Naive thymus-derived CD4-positive, alpha-beta T cell (primary cell): ENCODE results near the gene GNG14. TPM values are rescaled to one million over a fixed set of nuclear protein-coding genes. Genes with fewer than 3 reads are reported as not detected.
"Not testable (repeated sequence)": the region's sequence is repeated elsewhere in the genome, so short reads cannot be mapped to it uniquely, and the experiment has no call there.

Experiments
- ATAC-seq: fragments of 150-1000 bp; cut with Tn5 transposase; 2 replicates; pipeline ENCODE4 v1.10.0; 2021; ENCODE audit warnings: mild to moderate bottlenecking, moderate library complexity
- CTCF ChIA-PET: fragments of 350-600 bp; sonication (Branson Sonifier 250); formaldehyde crosslinking; loops from one replicate; lab custom pipeline; 2021; ENCODE audit warnings: antibody characterized with exemption; lab: Charles Lee
- POLR2A ChIA-PET: fragments of 350-600 bp; sonication (Branson Sonifier 250); formaldehyde crosslinking; loops from one replicate; lab custom pipeline; 2021; ENCODE audit warnings: antibody characterized with exemption, inconsistent platforms; lab: Charles Lee
- DNase-seq, 9 donors: peaks; one replicate each; pipeline versions ENCODE4 v3.0.0 to v3.0.0-alpha.2; 2020 to 2022; ENCODE audit warnings: mixed read lengths in 1 of 9
- H3K27ac ChIP-seq: one replicate; pipeline ENCODE4 v1.7.0; 2013; ENCODE audit warnings: mild to moderate bottlenecking, low read depth, low read length, moderate library complexity
- H3K27me3 ChIP-seq, 2 donors: one replicate each; pipeline ENCODE4 v1.7.0; 2013; ENCODE audit warnings: low read length in 2 of 2, mild to moderate bottlenecking in 2 of 2, moderate library complexity in 2 of 2; ENCODE audit not compliant: control insufficient read depth in 2 of 2, insufficient read depth in 2 of 2
- H3K36me3 ChIP-seq, 3 experiments: 1 replicate in 2 of 3; 2 replicates in 1 of 3; pipeline ENCODE4 v1.7.0; 2013; ENCODE audit warnings: low read length in 3 of 3, mild to moderate bottlenecking in 3 of 3, moderate library complexity in 1 of 3; ENCODE audit not compliant: insufficient read depth in 3 of 3, control insufficient read depth in 2 of 3
- H3K4me1 ChIP-seq, 2 donors: one replicate each; pipeline ENCODE4 v1.7.0; 2013; ENCODE audit warnings: low read length in 2 of 2, mild to moderate bottlenecking in 2 of 2, moderate library complexity in 1 of 2; ENCODE audit not compliant: control insufficient read depth in 2 of 2, insufficient read depth in 2 of 2
- H3K4me3 ChIP-seq: 2 replicates; pipeline ENCODE4 v1.7.0; 2013; ENCODE audit warnings: mild to moderate bottlenecking, low read length
- H3K9me3 ChIP-seq, 3 experiments: 1 replicate in 2 of 3; 2 replicates in 1 of 3; pipeline ENCODE4 v1.7.0; 2013; ENCODE audit warnings: low read length in 3 of 3; ENCODE audit not compliant: control insufficient read depth in 2 of 3
- H3K27ac Mint-ChIP-seq, 9 donors: one replicate each; pipeline ENCODE4 v1.8.0; 2020 to 2022; ENCODE audit warnings: mixed read lengths in 9 of 9, mild to moderate bottlenecking in 8 of 9, moderate library complexity in 5 of 9, inconsistent platforms in 2 of 9
- H3K27me3 Mint-ChIP-seq, 5 donors: one replicate each; pipeline ENCODE4 v1.8.0; 2021 to 2022; ENCODE audit warnings: mixed read lengths in 5 of 5, mild to moderate bottlenecking in 1 of 5
- H3K36me3 Mint-ChIP-seq, 5 donors: one replicate each; pipeline ENCODE4 v1.8.0; 2020 to 2022; ENCODE audit warnings: mixed read lengths in 5 of 5, mild to moderate bottlenecking in 3 of 5, inconsistent platforms in 1 of 5
- H3K4me1 Mint-ChIP-seq, 7 donors: one replicate each; pipeline ENCODE4 v1.8.0; 2020 to 2022; ENCODE audit warnings: mixed read lengths in 7 of 7, mild to moderate bottlenecking in 3 of 7, inconsistent platforms in 1 of 7
- H3K4me3 Mint-ChIP-seq, 10 donors: one replicate each; pipeline ENCODE4 v1.8.0; 2020 to 2022; ENCODE audit warnings: mild to moderate bottlenecking in 10 of 10, mixed read lengths in 10 of 10, moderate library complexity in 6 of 10, inconsistent platforms in 2 of 10
- H3K9me3 Mint-ChIP-seq, 11 donors: one replicate each; pipeline ENCODE4 v1.8.0; 2020 to 2022; ENCODE audit warnings: mixed read lengths in 11 of 11, mild to moderate bottlenecking in 4 of 11, inconsistent platforms in 1 of 11, moderate library complexity in 1 of 11
- intact Hi-C, 2 donors: fragments of 100-400 bp; cut with micrococcal nuclease; formaldehyde crosslinking; loops; one replicate each; pipeline ENCODE4 v1.15.1; 2023
- polyA plus RNA-seq, 2 donors: library from polyadenylated mRNA; unstranded; fragments of 300-500 nt; fragmentation: Illumina TruSeq; gene quantifications; one replicate each; pipeline ENCODE4 v1.2.3, GENCODE V29; 2021
- total RNA-seq, 6 experiments: library from RNA in 5 of 6; stranded (reverse) in 5 of 6; gene quantifications; 1 replicate in 5 of 6; 2 replicates in 1 of 6; pipeline ENCODE4 v1.2.3 and lab custom pipeline; 2021 to 2026

Gene GNG14
- total and polyA plus RNA-seq, 7 experiments from 2014 or later, result not detected

DNA sequence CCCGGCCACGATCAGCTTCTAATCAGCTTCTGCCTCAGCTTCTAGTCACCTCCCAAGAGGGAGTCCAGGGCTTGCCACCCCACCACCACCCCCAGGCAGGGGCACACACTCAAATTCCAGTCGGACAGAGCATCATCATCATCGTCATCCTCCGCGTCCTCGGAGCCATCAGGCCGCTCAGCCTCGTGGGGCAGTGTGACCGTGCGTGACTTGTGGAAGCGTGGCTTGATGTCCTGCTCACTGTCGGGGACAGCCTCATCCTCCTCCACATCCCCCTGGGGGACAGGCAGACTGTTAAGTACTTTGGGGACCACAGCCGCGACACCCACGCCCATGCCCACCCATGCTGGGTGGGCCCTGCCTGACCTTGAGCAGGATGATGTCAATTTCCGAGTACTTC, 23.4 kb downstream of the GNG14 start:
- Mint-ChIP-seq H3K4me3 (no peak overlapping the region), H3K27ac (no peak overlapping the region), H3K36me3 (peaks cover 0 to 39% (median under 1%) of the 10 kb centered on the region in 5 donors), H3K27me3 (no peaks in the 10 kb centered on the region), H3K9me3 (no peaks in the 10 kb centered on the region), H3K4me1 (peaks cover 0 to 3% (median 0%) of the 10 kb centered on the region in 7 donors)
- ATAC-seq (no peak), DNase-seq (no peak)
- POLR2A ChIA-PET, result no interaction called here
- no peaks in the 10 kb centered on the region for H3K27me3 ChIP-seq
- CTCF ChIA-PET, result interaction anchor here (0.6 kb wide), 1 partner anchor 30 kb away, joined by 3 read pairs; no protein-coding TSS in a partner anchor
- no peak overlapping the region for H3K27ac ChIP-seq
- peaks cover 0 to 77% (median 9%) of the 10 kb centered on the region in 3 experiments for H3K36me3 ChIP-seq
- H3K4me3 ChIP-seq, result no peak overlapping the region
- intact Hi-C loops, result no loop called here
- H3K9me3 ChIP-seq, result no peaks in the 10 kb centered on the region
- H3K4me1 ChIP-seq, result no peaks in the 10 kb centered on the region

DNA sequence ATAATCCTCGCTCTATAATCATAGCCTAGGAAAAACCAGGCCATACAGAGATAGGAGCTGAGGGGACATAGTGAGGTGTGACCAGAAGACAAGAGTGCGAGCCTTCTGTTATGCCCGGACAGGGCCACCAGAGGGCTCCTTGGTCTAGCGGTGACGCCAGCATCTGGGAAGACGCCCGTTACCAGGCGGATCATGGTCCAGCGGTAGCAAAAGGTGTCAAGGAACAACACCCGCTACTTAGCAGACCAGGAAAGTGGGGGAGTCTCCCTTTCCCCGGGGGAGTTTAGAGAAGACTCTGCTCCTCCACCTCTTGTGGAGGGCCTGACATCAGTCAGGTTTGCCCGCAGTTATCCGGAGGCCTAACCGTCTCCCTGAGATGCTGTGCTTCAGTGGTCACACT, 24.3 kb downstream of the GNG14 start:
- ATAC-seq, H3K4me1 ChIP-seq, H3K27me3 ChIP-seq, H3K4me3 Mint-ChIP-seq, POLR2A ChIA-PET, H3K27me3 Mint-ChIP-seq, H3K4me1 Mint-ChIP-seq, H3K9me3 ChIP-seq, H3K9me3 Mint-ChIP-seq, H3K27ac Mint-ChIP-seq, H3K4me3 ChIP-seq, intact Hi-C loops, H3K27ac ChIP-seq: not testable (repeated sequence)
- H3K36me3 ChIP-seq, result peaks cover 0 to 73% (median 9%) of the 10 kb centered on the region in 3 experiments
- DNase-seq, result peak in 1 of 9 donors; percentile 41
- CTCF ChIA-PET, result interaction anchor here (0.6 to 0.7 kb wide), 2 partner anchors 10 to 17 kb away, joined by 3 to 5 read pairs; no protein-coding TSS in a partner anchor
- peaks cover 0 to 39% (median 4%) of the 10 kb centered on the region in 5 donors for H3K36me3 Mint-ChIP-seq

DNA sequence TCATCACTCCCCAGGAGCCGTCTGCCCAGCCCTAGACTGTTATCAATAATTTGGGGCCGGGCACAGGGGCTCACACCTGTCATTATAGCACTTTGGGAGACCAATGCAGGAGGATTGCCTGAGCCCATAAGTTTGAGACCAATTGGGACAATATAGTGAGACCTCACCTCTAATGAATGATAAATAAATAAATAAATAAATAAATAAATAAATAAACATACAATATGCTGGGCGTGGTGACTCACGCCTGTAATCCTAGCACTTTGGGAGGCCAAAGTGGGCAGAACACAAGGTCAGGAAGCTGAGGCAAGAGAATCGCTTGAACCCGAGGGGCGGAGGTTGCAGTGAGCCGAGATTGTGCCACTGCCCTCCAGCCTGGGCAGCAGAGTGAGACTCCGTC, 25.5 kb downstream of the GNG14 start:
- POLR2A ChIA-PET, ATAC-seq, H3K27ac Mint-ChIP-seq, H3K27me3 ChIP-seq, DNase-seq, H3K9me3 ChIP-seq, H3K27ac ChIP-seq, H3K4me1 Mint-ChIP-seq, H3K27me3 Mint-ChIP-seq, intact Hi-C loops, H3K4me3 ChIP-seq, H3K4me1 ChIP-seq, H3K4me3 Mint-ChIP-seq, H3K9me3 Mint-ChIP-seq: not testable (repeated sequence)
- CTCF ChIA-PET, result interaction anchor here (1.6 kb wide), 1 partner anchor 44 kb away, joined by 6 read pairs; no protein-coding TSS in a partner anchor
- peaks cover 0 to 68% (median 9%) of the 10 kb centered on the region in 3 experiments for H3K36me3 ChIP-seq
- H3K36me3 Mint-ChIP-seq, result peaks cover 0 to 39% (median 4%) of the 10 kb centered on the region in 5 donors

DNA sequence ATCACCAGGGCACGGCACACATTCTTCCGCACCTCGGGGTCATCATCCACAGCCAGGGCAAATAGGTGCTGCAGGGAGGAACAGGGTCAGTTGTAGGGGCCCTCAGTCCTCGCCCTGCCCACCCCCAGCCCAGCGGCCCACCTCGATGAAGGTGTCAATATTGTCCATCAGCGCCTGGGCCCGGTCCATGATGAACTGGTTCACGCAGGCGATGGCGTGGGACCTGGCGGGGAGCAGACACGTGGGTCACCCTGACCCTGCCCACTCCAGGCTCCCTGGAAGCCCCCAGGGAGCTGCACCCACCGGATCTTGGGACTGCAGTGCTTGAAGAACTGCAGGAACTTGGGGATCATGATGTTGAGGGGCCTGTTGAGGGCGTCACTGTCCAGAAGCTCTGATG, 27.3 kb downstream of the GNG14 start:
- ChIA-PET CTCF (interaction anchor here (1.0 to 1.6 kb wide), 2 partner anchors 43 kb away, joined by 3 to 6 read pairs; no protein-coding TSS in a partner anchor), POLR2A (interaction anchor here (1.5 to 1.6 kb wide), 2 partner anchors 17 to 77 kb away, joined by 4 to 6 read pairs; no protein-coding TSS in a partner anchor)
- Mint-ChIP-seq H3K27me3 (no peaks in the 10 kb centered on the region), H3K36me3 (peaks cover 0 to 46% (median 4%) of the 10 kb centered on the region in 5 donors), H3K4me1 (peaks cover 4 to 19% (median 7%) of the 10 kb centered on the region in 7 donors), H3K4me3 (no peak overlapping the region), H3K9me3 (no peaks in the 10 kb centered on the region), H3K27ac (no peak overlapping the region)
- no peaks in the 10 kb centered on the region for H3K4me1 ChIP-seq
- no peaks in the 10 kb centered on the region for H3K27me3 ChIP-seq
- no peaks in the 10 kb centered on the region for H3K9me3 ChIP-seq
- intact Hi-C loops, result no loop called here
- no peak overlapping the region for H3K27ac ChIP-seq
- DNase-seq (no peak), ATAC-seq (no peak)
- H3K36me3 ChIP-seq, result peaks cover 0 to 61% (median 12%) of the 10 kb centered on the region in 3 experiments
- no peak overlapping the region for H3K4me3 ChIP-seq

DNA sequence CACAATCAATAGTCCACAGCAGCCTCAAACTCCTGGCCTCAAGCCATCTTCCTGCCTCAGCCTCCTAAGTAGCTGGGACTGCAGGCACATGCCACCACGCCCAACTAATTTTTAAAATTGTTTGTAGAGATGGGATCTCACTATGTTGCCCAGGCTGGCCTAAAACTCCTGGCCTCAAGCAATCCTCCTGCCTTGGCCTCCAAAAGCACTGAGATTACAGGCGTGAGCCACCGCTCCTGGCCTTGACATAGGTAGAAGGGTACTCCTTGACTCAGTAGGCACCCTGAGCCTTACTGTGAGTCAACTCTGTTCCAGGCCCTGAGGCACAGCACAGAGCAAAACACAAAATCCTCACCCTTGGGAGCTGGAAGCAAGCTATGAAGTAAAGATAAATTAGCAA, 28.1 kb downstream of the GNG14 start:
- Mint-ChIP-seq H3K4me3 (no peak overlapping the region), H3K4me1 (peaks cover 7 to 24% (median 14%) of the 10 kb centered on the region in 7 donors), H3K27me3 (no peaks in the 10 kb centered on the region), H3K36me3 (peaks cover 0 to 39% (median 4%) of the 10 kb centered on the region in 5 donors), H3K27ac (peak overlapping the region in 1 of 9 donors; percentile 33), H3K9me3 (no peaks in the 10 kb centered on the region)
- peaks cover 0 to 53% (median 7%) of the 10 kb centered on the region in 3 experiments for H3K36me3 ChIP-seq
- no peaks in the 10 kb centered on the region for H3K27me3 ChIP-seq
- no peaks in the 10 kb centered on the region for H3K9me3 ChIP-seq
- H3K27ac ChIP-seq, result no peak overlapping the region
- ATAC-seq, result no peak
- H3K4me3 ChIP-seq, result no peak overlapping the region
- ChIA-PET POLR2A (interaction anchor here (1.5 to 1.6 kb wide), 2 partner anchors 17 to 76 kb away, joined by 4 to 6 read pairs; no protein-coding TSS in a partner anchor), CTCF (interaction anchor here (0.8 to 2.7 kb wide), 4 partner anchors 18 to 142 kb away, joined by 3 to 10 read pairs (median 4); partner anchors contain the start of gene TRIR)
- H3K4me1 ChIP-seq, result peaks cover 4 to 6% of the 10 kb centered on the region in 2 donors
- no peak for DNase-seq
- intact Hi-C loops, result no loop called here

DNA sequence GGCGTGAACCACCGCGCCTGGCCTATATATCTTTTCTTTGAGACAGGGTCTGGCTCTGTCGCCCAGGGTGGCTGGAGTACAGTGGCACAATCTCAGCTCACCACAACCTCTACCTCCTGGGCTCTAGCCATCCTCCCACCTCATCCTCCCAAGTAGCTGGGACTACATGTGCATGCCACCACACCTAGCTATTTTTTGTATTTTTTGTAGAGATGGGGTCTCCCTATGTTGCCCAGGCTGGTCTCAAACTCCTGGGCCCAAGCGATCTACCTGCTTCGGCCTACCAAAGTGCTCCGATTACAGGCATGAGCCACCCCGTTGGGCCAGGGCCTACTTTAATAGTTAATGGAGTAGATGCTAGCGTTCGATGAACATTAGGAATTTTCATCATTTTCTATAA, 32.5 kb downstream of the GNG14 start:
- H3K4me3 ChIP-seq, result peak overlapping the region; percentile 50
- POLR2A ChIA-PET, result interaction anchor here (0.6 to 6.0 kb wide), 8 partner anchors 14 to 795 kb away, joined by 3 to 129 read pairs (median 5); partner anchors contain the start of genes FBXW9, GET3, JUNB and RNASEH2A

More for the DNA sequence above, 32.5 kb downstream of the GNG14 start:
- H3K27me3 Mint-ChIP-seq, result peaks cover 0 to 2% (median 0%) of the 10 kb centered on the region in 5 donors
- Histone ChIP-seq H3K4me1 (peaks cover 11 to 16% of the 10 kb centered on the region in 2 donors), H3K27me3 (no peaks in the 10 kb centered on the region), H3K27ac (peak overlapping the region; percentile 85), H3K36me3 (peaks cover 0 to 23% (median 3%) of the 10 kb centered on the region in 3 experiments), H3K9me3 (no peaks in the 10 kb centered on the region)
- ATAC-seq, result no peak
- peak overlapping the region; percentile 76 to 95 (median 87) for H3K27ac Mint-ChIP-seq
- H3K36me3 Mint-ChIP-seq, result peaks cover 0 to 18% (median 4%) of the 10 kb centered on the region in 5 donors
- DNase-seq, result no peak
- H3K4me1 Mint-ChIP-seq, result peaks cover 24 to 45% (median 39%) of the 10 kb centered on the region in 7 donors
- peaks cover 0 to 1% (median 0%) of the 10 kb centered on the region in 11 donors for H3K9me3 Mint-ChIP-seq
- peak overlapping the region; percentile 82 to 96 (median 87) for H3K4me3 Mint-ChIP-seq
- CTCF ChIA-PET, result interaction anchor here (0.6 to 1.2 kb wide), 5 partner anchors 25 to 344 kb away, joined by 3 to 7 read pairs (median 3); no protein-coding TSS in a partner anchor
- intact Hi-C loops, result loop anchor here (5.0 kb wide), 5 partner anchors 38 to 217 kb away; partner anchors contain the start of genes CALR (in 2 of the 2), DHPS (in 1 of the 2), MAN2B1 (in 1 of the 2) and WDR83 (in 1 of the 2)
